Measurements from ENCODE around the gene CTAG2.
"Not testable (repeated sequence)": the region's sequence is repeated elsewhere in the genome, so short reads cannot be mapped to it uniquely, and the experiment has no call there.

DNA sequence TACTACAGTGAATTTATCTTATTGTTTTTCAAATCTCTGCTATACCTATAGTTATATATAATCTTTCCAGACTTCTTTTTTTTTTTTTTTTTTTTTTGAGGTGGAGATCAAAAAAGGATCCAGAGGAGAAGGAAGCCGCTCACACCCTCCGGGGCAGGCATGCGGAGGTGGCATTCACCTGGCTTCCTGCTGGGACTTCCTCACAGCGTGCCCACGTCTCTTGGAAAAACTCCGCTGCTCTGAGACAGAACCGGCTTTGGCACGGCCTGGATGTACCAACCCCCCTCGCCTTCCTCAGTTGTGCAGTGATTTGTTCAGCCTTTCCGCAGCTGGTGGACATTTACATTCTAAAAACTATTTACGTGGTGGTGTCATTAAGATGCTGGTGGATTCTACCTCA, 45.4 kb downstream of the CTAG2 start:
- TF ChIP-seq, protein P1, sequence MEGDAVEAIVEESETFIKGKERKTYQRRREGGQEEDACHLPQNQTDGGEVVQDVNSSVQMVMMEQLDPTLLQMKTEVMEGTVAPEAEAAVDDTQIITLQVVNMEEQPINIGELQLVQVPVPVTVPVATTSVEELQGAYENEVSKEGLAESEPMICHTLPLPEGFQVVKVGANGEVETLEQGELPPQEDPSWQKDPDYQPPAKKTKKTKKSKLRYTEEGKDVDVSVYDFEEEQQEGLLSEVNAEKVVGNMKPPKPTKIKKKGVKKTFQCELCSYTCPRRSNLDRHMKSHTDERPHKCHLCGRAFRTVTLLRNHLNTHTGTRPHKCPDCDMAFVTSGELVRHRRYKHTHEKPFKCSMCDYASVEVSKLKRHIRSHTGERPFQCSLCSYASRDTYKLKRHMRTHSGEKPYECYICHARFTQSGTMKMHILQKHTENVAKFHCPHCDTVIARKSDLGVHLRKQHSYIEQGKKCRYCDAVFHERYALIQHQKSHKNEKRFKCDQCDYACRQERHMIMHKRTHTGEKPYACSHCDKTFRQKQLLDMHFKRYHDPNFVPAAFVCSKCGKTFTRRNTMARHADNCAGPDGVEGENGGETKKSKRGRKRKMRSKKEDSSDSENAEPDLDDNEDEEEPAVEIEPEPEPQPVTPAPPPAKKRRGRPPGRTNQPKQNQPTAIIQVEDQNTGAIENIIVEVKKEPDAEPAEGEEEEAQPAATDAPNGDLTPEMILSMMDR (IDR thresholded peaks at IDR 0.05) = not testable (repeated sequence)
- not testable (repeated sequence) for TF ChIP-seq ZFX (IDR thresholded peaks at IDR 0.05; ENCODE audit: borderline replicate concordance)
